WERI-Rb-1 (cell line): ENCODE measurements around the gene OR7A10.

ENCODE experiments used
- DNase-seq: peaks from one replicate; pipeline ENCODE4 v3.0.0-alpha.2; 2020
- H3K27ac ChIP-seq: fragments of 250-450 bp; sonication (Bioruptor Pico); 2 replicates; pipeline ENCODE4 v1.5.1; 2020; ENCODE audit warnings: mild to moderate bottlenecking, moderate library complexity
- H3K27me3 ChIP-seq: fragments of 250-450 bp; sonication (Bioruptor Pico); 2 replicates; pipeline ENCODE4 v1.5.1; 2021; ENCODE audit warnings: mild to moderate bottlenecking, low read depth, moderate library complexity; ENCODE audit not compliant: insufficient read depth, severe bottlenecking
- H3K36me3 ChIP-seq: fragments of 250-450 bp; sonication (Bioruptor Pico); 2 replicates; pipeline ENCODE4 v1.5.1; 2020; ENCODE audit warnings: mild to moderate bottlenecking, moderate library complexity
- H3K4me3 ChIP-seq: 2 replicates; pipeline ENCODE4 v1.5.1; 2011; ENCODE audit warnings: low read depth, mild to moderate bottlenecking, control low read depth, low read length
- H3K9me3 ChIP-seq: fragments of 250-450 bp; sonication (Bioruptor Pico); 2 replicates; pipeline ENCODE4 v1.5.1; 2021; ENCODE audit warnings: mild to moderate bottlenecking, moderate library complexity; ENCODE audit not compliant: severe bottlenecking
- TF ChIP-seq, protein P1 (sequence below): IDR thresholded peaks from 2 replicates; pipeline ENCODE4 v1.5.1; 2011; ENCODE audit warnings: low read depth, mild to moderate bottlenecking, control low read depth, inconsistent platforms, low read length

Gene OR7A10

GRCh38 chr19:14868497-14868896 is 19.8 kb upstream of the OR7A10 start:
- TF ChIP-seq, protein P1, sequence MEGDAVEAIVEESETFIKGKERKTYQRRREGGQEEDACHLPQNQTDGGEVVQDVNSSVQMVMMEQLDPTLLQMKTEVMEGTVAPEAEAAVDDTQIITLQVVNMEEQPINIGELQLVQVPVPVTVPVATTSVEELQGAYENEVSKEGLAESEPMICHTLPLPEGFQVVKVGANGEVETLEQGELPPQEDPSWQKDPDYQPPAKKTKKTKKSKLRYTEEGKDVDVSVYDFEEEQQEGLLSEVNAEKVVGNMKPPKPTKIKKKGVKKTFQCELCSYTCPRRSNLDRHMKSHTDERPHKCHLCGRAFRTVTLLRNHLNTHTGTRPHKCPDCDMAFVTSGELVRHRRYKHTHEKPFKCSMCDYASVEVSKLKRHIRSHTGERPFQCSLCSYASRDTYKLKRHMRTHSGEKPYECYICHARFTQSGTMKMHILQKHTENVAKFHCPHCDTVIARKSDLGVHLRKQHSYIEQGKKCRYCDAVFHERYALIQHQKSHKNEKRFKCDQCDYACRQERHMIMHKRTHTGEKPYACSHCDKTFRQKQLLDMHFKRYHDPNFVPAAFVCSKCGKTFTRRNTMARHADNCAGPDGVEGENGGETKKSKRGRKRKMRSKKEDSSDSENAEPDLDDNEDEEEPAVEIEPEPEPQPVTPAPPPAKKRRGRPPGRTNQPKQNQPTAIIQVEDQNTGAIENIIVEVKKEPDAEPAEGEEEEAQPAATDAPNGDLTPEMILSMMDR, result no peak
- Histone ChIP-seq H3K9me3 (no peaks in the 10 kb centered on the region), H3K4me3 (no peak overlapping the region), H3K27ac (no peak overlapping the region), H3K36me3 (no peaks in the 10 kb centered on the region), H3K27me3 (peaks cover 57% of the 10 kb centered on the region)
- DNase-seq, result no peak

DNA sequence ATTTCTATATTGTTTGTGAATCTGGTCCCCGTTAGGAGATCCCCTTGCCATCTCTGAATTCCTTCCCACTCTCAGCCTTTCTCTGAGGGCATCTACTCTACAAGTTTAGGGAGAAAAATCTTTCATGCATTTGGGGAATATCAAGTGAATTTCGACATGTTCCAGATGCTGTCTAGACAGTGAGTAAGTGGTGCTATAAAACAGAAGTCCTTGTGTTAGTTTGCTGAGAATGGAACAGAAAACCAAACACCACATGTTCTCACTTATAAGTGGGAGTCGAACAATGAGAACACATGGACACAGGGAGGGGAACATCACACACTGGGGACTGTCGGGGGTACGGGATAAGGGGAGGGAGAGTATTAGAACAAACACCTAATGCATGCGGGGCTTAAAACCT is 5.1 kb downstream of the OR7A10 start:
- DNase-seq, result no peak
- Histone ChIP-seq H3K27ac (no peak overlapping the region), H3K9me3 (peaks cover 5% of the 10 kb centered on the region), H3K36me3 (no peaks in the 10 kb centered on the region), H3K27me3 (peaks cover 68% of the 10 kb centered on the region), H3K4me3 (no peak overlapping the region)
- TF ChIP-seq, protein P1, result no peak

DNA sequence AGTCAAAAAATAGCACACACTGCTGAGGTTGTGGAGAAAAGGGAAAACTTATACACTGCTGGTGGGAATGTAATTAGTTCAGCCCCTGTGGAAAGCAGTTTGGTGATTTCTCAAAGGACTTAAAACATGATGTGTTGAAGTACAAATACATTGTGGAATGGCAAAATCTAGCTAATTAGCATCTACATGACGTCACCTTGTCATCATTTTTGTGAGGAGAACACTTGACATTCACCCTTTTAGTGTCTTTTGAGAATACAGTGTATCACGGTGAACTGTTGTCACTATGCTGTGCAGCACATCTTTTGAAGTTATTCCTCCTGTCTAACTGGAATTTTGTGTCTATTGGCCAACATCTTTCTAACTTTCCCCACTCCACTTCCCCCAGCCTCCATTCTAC is 5.6 kb downstream of the OR7A10 start:
- H3K27ac ChIP-seq, result no peak overlapping the region
- TF ChIP-seq, protein P1, result no peak
- H3K36me3 ChIP-seq, result no peaks in the 10 kb centered on the region
- H3K27me3 ChIP-seq, result peaks cover 68% of the 10 kb centered on the region
- H3K9me3 ChIP-seq, result peaks cover 5% of the 10 kb centered on the region
- H3K4me3 ChIP-seq, result no peak overlapping the region
- DNase-seq, result no peak

DNA sequence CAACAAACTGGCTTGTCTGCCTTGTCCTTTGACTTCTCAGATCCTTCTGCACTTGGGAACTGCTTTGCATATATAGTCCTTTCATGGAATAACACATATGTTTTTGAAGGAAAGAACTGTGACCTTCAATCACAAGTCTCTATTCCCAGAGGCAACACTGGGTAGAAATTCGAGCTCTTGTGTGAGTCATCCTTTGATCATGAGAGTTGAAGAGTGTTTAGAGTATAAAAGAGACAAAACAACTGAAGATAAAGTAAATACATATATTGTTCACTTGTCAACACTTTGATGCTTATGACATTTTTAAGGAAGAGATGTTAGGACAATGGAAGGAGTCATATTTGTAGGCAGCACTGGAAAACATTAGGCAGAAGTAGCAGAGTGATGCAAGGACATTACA is 8.5 kb downstream of the OR7A10 start:
- no peaks in the 10 kb centered on the region for H3K36me3 ChIP-seq
- TF ChIP-seq, protein P1, result no peak
- H3K27me3 ChIP-seq, result peaks cover 70% of the 10 kb centered on the region
- H3K9me3 ChIP-seq, result peaks cover 5% of the 10 kb centered on the region
- H3K27ac ChIP-seq, result no peak overlapping the region
- DNase-seq, result no peak
- H3K4me3 ChIP-seq, result no peak overlapping the region

- DNase-seq, result no peak
- TF ChIP-seq, protein P1, result no peak
- H3K36me3 ChIP-seq, result no peaks in the 10 kb centered on the region
- H3K4me3 ChIP-seq, result no peak overlapping the region
- H3K9me3 ChIP-seq, result peaks cover 5% of the 10 kb centered on the region
- H3K27ac ChIP-seq, result no peak overlapping the region
- peaks cover 83% of the 10 kb centered on the region for H3K27me3 ChIP-seq
These were observed 11.3 kb downstream of the OR7A10 start for GRCh38 chr19:14837391-14837790.

- H3K27me3 ChIP-seq, result peaks cover 88% of the 10 kb centered on the region
- no peak within 1 kb of the TSS for H3K27ac ChIP-seq
- no peaks in the 10 kb centered on the region for H3K36me3 ChIP-seq
- no peak for DNase-seq
- H3K4me3 ChIP-seq, result no peak within 1 kb of the TSS
- H3K9me3 ChIP-seq, result peaks cover 5% of the 10 kb centered on the region
- TF ChIP-seq, protein P1, result no peak
These were observed 13.7 kb downstream of the OR7A10 start, which contains the start of the genes OR7A5 and OR7C1 for GRCh38 chr19:14835011-14835410. TSS of gene OR7A5 (minus strand) at chr19:14835185. CDS start at chr19:14828241, 6,944 bp downstream. TSS of gene OR7C1 (minus strand) at chr19:14835185. CDS start at chr19:14800136, 35,049 bp downstream.
